IPS DF 4.7 (cell line): Measurements from ENCODE around the gene FAM50B.

Source experiments
- DNase-seq: peaks from one replicate; pipeline ENCODE4 v3.0.0-alpha.2; 2013; ENCODE audit warnings: low spot score; ENCODE audit errors: extremely low read depth

FAM50B gene

DNA sequence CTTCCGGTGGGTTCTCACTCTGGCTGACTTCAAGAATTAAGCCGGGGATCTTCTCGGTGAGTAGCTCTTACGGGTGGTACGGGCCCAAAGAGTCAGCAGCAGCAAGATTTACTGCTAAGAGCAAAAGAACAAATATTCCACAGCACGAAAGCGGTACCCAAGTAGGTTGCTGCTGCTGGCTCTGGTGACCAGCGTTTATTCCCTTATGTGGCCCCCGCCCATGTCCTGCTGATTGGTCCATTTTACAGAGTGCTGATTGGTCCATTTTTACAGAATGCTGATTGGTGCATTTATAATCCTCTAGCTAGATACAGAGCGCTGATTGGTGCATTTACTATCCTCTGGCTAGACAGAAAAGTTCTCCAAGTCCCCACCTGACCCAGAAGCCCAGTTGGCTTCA, 44.3 kb downstream of the FAM50B start:
- no peak for DNase-seq

DNA sequence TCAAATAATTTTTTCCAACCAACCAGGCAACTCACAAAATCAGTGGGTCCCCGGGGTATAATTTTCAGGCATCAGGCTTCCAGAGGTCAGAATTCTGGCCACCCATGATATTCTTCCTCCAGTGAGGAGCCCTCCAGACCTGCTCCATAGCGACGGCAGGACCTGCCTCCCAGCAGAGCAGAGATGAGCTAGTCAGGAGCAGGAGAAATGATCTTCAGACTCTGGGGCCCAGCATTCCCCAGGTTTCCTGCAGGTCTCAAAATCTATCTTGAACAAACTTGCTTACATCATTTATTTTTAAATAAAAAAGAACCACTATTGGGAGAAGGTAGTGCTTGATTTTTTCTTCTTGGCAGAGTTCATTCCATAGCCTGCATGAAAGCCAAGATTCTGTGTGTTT, 44.7 kb downstream of the FAM50B start:
- no peak for DNase-seq

DNA sequence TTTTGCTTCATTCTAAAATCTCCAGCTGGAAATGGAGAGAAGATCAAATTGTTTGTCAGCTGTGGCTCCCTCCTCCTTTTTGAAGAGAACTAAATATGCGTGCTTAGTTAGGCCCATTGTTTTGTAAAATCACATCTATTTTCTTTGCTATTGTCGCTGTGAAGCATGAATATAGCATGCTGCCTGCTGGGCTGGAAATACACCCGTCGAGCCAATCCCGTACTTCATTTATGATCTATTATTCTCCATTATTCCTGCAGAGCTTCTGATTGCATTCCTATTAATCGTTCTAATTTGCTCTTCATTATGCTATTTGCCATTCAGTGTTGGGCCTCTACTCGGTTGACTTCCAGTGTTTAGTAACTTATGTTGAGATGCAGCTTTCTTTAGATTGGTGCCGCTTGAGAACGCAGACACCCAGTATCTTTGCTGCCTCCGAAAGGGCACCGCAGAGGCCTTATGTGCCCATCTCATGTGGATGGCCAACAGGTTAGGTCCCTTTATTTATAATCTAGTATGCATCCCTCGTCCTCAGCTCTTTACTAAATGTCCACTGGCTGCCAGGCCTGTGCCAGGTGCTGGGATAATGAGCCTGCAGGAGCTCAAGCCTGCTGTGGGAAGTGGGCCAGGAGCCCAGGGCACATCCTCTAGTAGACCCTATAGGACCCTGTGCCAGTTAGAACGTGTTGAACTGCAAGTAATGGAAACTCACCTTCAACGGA, 45.6 kb downstream of the FAM50B start:
- DNase-seq = no peak

DNA sequence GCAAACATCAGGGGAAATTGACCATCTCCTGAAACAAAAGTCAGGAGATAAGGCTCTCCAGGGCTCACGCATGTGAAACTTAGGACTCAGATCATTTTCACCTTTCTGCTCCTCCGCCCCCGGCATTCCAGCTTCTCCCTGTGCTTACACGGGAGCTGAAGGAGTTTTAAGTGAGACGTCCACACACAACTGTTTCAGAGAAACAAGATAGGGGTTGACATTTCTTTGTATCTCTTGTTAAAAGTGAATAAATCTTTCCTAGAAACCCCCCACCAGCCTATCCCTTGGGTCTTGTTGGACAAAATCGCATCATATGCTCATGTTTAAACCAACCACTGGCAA, 46.1 kb downstream of the FAM50B start:
- DNase-seq = no peak

DNA sequence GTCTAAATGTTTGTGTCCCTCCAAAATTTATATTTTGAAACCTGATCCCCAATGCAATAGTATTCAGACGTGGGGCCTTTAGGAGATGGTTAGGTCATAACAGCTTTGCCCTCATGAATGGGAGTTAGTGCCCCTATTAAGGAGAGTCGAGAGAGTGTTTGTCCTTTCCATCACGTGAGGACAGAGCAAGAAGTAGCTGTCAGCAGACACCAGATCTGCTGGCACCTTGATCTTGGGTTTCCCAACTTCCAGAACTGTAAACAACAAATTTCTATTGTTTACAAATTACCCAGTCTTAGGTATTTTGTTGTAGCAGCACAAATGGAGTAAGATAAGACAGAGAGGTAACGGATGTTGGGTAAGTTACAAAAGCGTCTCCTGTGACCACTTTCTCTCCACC, 46.6 kb downstream of the FAM50B start:
- DNase-seq = no peak

DNA sequence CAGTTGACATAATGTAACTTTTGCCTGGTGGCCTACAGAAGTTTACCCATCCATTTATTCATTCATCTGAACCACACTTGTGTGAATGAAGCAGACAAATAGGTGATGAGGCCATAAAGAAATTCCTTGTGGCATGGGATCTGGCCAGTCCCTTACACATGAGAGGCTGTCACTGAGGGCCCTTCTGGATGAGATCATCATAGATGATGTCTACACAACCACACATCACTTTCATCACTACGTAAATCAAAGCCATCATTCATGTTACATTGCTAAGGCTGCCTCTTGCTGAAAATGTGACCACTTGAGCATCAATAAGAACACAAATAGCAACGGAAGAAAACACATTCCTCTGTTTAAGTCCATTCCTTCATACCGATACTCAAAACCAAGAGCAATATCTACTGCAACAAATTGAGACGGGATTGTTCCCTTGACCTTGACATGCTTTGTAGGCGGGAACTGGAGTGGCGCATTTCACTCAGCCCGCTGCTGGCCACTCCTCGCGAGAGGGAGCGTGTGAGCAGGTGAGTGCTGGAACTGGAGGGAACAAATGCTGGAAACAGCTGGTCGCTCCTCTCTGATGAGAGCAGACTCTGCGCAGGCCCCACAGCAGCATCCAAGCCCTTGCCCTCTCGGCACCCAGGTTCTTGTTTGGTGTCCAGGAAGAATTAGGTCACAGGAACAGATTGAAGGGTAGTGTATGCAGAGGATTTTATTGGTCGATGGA, 49.3 kb downstream of the FAM50B start:
- no peak for DNase-seq

DNA sequence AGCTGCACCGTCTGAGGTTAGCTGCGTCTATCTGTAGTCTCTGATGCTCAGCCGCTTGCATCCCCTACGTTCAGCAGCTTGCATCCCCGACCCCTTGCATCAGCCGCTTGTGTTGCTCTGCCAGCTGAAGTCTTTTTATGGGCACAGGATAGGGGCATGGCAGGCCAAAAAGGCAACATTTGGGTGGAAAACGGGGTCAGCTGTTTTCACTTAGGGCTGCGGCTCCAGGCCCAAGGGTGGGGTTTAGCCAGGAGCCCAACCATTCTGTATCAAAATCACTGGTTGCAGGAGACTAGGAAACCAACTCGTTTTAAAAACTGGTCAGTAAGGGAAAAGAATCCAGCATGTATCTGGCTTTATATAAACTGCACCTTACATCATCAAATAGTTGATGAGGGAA, 49.9 kb downstream of the FAM50B start:
- DNase-seq = no peak

DNA sequence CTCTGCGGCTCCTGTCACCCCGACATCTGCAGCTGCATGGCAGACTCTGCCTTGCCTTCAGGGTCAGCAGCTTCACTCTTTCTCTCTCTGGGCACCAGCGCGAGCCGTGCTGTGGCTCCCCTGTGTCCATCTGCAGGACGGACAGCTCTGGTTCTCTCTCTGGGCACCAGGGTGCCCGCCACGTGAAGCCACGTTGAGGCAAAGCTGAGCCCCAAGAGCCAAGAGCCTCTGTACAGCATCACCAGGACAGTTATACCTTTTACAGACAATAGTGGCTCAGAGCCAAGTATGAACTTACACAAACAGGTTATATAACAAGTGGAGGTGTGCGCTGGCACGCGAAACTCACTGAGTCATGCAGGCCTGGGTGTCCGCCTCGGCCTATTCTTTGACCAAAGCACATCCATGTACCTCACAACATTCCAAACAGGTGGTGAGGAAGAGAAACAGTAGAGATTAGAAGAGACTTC, 50.8 kb downstream of the FAM50B start:
- DNase-seq = no peak
